Measurements from ENCODE around the gene BICDL2. TPM values are rescaled to one million over a fixed set of nuclear protein-coding genes. Genes with fewer than 3 reads are reported as not detected.

BICDL2 gene
- total and polyA plus RNA-seq, 12 donors, result 0.14 to 0.31 (median 0.22) TPM; not detected in 8

- Histone ChIP-seq H3K4me3 (peak overlapping the region; percentile 38 to 90 (median 68)), H3K4me1 (replicated peaks in 1 of 2) (peaks cover 29 to 53% of the 10 kb centered on the region in 2 donors), H3K27me3 (peaks cover 10% of the 10 kb centered on the region), H3K36me3 (replicated peaks in 1 of 2) (no peaks in the 10 kb centered on the region), H3K27ac (peak overlapping the region; percentile 88 to 99 (median 97)), H3K9me3 (replicated peaks in 1 of 3) (no peaks in the 10 kb centered on the region)
- 0 to 4% (median 1%) methylated on average over 8 to 57 of the region's 57 CpGs for WGBS, 4 donors
- TF ChIP-seq CTCF (IDR thresholded peaks at IDR 0.05), result no peak
- TF ChIP-seq POLR2A (IDR thresholded peaks at IDR 0.05), result no peak
- DNase-seq, result peak; percentile 90 to 95 (median 91)
- intact Hi-C loops (cut with DNase I), result no loop called here
Measured at GRCh38 chr16:3020604-3021448, 15.9 kb downstream of the BICDL2 start.

- H3K9me3 ChIP-seq (replicated peaks in 1 of 3), result no peaks in the 10 kb centered on the region
- H3K27ac ChIP-seq, result peak within 1 kb of the TSS; percentile 88 to 99 (median 97)
- intact Hi-C loops (cut with DNase I), result no loop called here
- DNase-seq, result peak; percentile 64 to 83 (median 78)
- peaks cover 10% of the 10 kb centered on the region for H3K27me3 ChIP-seq
- peaks cover 29 to 53% of the 10 kb centered on the region in 2 donors for H3K4me1 ChIP-seq (replicated peaks in 1 of 2)
- peak within 1 kb of the TSS; percentile 38 to 90 (median 68) for H3K4me3 ChIP-seq
- TF ChIP-seq CTCF (IDR thresholded peaks at IDR 0.05), result peak in 3 of 6 experiments; percentile 8 to 12 (median 9)
- peak; percentile 83 to 94 for TF ChIP-seq POLR2A (IDR thresholded peaks at IDR 0.05)
- 0 to 1% (median 0%) methylated on average over 6 to 49 of the region's 49 CpGs for WGBS, 4 donors
- H3K36me3 ChIP-seq (replicated peaks in 1 of 2), result no peaks in the 10 kb centered on the region
Measured at GRCh38 chr16:3020247-3020603, 16.5 kb downstream of the BICDL2 start, which contains the start of gene TNFRSF12A. TNFRSF12A (plus strand) TSS chr16:3020368; CDS start chr16:3020398, 30 bp downstream.

- Histone ChIP-seq H3K9me3 (replicated peaks in 1 of 3) (no peaks in the 10 kb centered on the region), H3K4me3 (peak overlapping the region in 2 of 4 donors; percentile 83 to 90), H3K4me1 (replicated peaks in 1 of 2) (peaks cover 29 to 49% of the 10 kb centered on the region in 2 donors), H3K36me3 (replicated peaks in 1 of 2) (no peaks in the 10 kb centered on the region), H3K27ac (peak overlapping the region in 3 of 5 donors; percentile 97 to 99 (median 99)), H3K27me3 (peaks cover 10% of the 10 kb centered on the region)
- TF ChIP-seq POLR2A (IDR thresholded peaks at IDR 0.05) (no peak), CTCF (IDR thresholded peaks at IDR 0.05) (no peak)
- whole genome bisulfite sequencing, 4 donors, result 28 to 42% (median 34%) methylated on average over 35 to 40 of the region's 40 CpGs
- intact Hi-C loops (cut with DNase I), result no loop called here
- no peak for DNase-seq
Measured at GRCh38 chr16:3019594-3020246, 17.0 kb downstream of the BICDL2 start.

GRCh38 chr16:3017794-3018506 lies 18.8 kb downstream of the BICDL2 start, which contains the start of gene CLDN6:
CLDN6 (minus strand) TSS chr16:3018183; CDS start chr16:3016021, 2,162 bp downstream.
- TF ChIP-seq POLR2A (IDR thresholded peaks at IDR 0.05), result no peak
- TF ChIP-seq CTCF (IDR thresholded peaks at IDR 0.05), result no peak
- Histone ChIP-seq H3K36me3 (replicated peaks in 1 of 2) (no peaks in the 10 kb centered on the region), H3K4me1 (replicated peaks in 1 of 2) (peaks cover 23 to 36% of the 10 kb centered on the region in 2 donors), H3K4me3 (no peak within 1 kb of the TSS), H3K27me3 (peaks cover 10% of the 10 kb centered on the region), H3K27ac (no peak within 1 kb of the TSS), H3K9me3 (replicated peaks in 1 of 3) (no peaks in the 10 kb centered on the region)
- intact Hi-C loops (cut with DNase I), result no loop called here
- WGBS, 4 donors, result 3 to 19% (median 8%) methylated on average over 4 to 51 of the region's 52 CpGs
- no peak for DNase-seq
